Lower leg skin (tissue), 4 donors: ENCODE data around the gene ZNF362. TPM values are rescaled to one million over a fixed set of nuclear protein-coding genes. Genes with fewer than 3 reads are reported as not detected.

Experiments
- DNase-seq, 2 donors: peaks; one replicate each; pipeline ENCODE4 v3.0.0-alpha.2; 2019; ENCODE audit warnings: low spot score in 2 of 2
- H3K4me3 ChIP-seq: fragments of 200-600 bp; sonication (generic); 2 replicates; pipeline ENCODE4 v1.5.1; 2017; ENCODE audit warnings: mild to moderate bottlenecking, low read depth; ENCODE audit not compliant: poor library complexity, severe bottlenecking
- CTCF ChIP-seq, 3 donors: fragments of 450-650 bp; IDR thresholded peaks; one replicate each; pipeline ENCODE4 v1.5.1; 2016; ENCODE audit warnings: antibody characterized with exemption in 3 of 3, mild to moderate bottlenecking in 3 of 3, moderate library complexity in 2 of 3
- POLR2A ChIP-seq, 2 donors: fragments of 450-650 bp; IDR thresholded peaks; one replicate each; pipeline ENCODE4 v1.6.1; 2016 to 2017; ENCODE audit warnings: antibody characterized with exemption in 2 of 2, mild to moderate bottlenecking in 1 of 2, moderate library complexity in 1 of 2
- WGBS, 2 donors: methylation state at CpG; one replicate each; pipeline ENCODE4 v1.1.5; 2018; 5-methylcytosine and 5-hydroxymethylcytosine counted together
- intact Hi-C: fragments of 100-400 bp; cut with DNase I; formaldehyde crosslinking; loops from one replicate; pipeline ENCODE4 v1.15.0; 2023; ENCODE audit warnings: low total_unique reads
- total RNA-seq, 4 donors: library from RNA; depleted of rRNA; stranded (reverse); fragments of >200 nt; gene quantifications; one replicate each; pipeline ENCODE4 v1.1.0, GENCODE V29; 2016

ZNF362 gene
- total RNA-seq, 4 donors from 2014 or later: 7.0 to 24.3 (median 19.9) TPM

GRCh38 chr1:33222381-33222780 is 33.9 kb upstream of the ZNF362 start:
- DNase-seq: no peak
- no peak overlapping the region for H3K4me3 ChIP-seq
- 33 to 38% methylated on average over 1 of the region's 1 CpG for WGBS, 2 donors
- TF ChIP-seq CTCF (IDR thresholded peaks at IDR 0.05) (no peak), POLR2A (IDR thresholded peaks at IDR 0.05) (no peak)
- intact Hi-C loops: no loop called here

- H3K4me3 ChIP-seq: no peak overlapping the region
- WGBS, 2 donors: 78 to 88% methylated on average over 2 of the region's 2 CpGs
- TF ChIP-seq POLR2A (IDR thresholded peaks at IDR 0.05): no peak
- no peak for DNase-seq
- intact Hi-C loops: no loop called here
These were observed 32.1 kb upstream of the ZNF362 start for GRCh38 chr1:33224166-33224707.

- no peak for TF ChIP-seq POLR2A (IDR thresholded peaks at IDR 0.05)
- no peak for TF ChIP-seq CTCF (IDR thresholded peaks at IDR 0.05)
- 44 to 54% methylated on average over 1 of the region's 1 CpG for WGBS, 2 donors
- intact Hi-C loops: no loop called here
- no peak for DNase-seq
- no peak overlapping the region for H3K4me3 ChIP-seq
These were observed 30.7 kb upstream of the ZNF362 start for GRCh38 chr1:33225586-33225985.

- H3K4me3 ChIP-seq: no peak overlapping the region
- peak in 1 of 2 donors; percentile 56 for DNase-seq
- no peak for TF ChIP-seq CTCF (IDR thresholded peaks at IDR 0.05)
- no peak for TF ChIP-seq POLR2A (IDR thresholded peaks at IDR 0.05)
- WGBS, 2 donors: 41 to 49% methylated on average over 5 of the region's 5 CpGs
- intact Hi-C loops: no loop called here
These were observed 27.3 kb upstream of the ZNF362 start for GRCh38 chr1:33228935-33229487.

- no peak overlapping the region for H3K4me3 ChIP-seq
- DNase-seq: no peak
- intact Hi-C loops: no loop called here
- WGBS, 2 donors: 91 to 93% methylated on average over 7 of the region's 7 CpGs
- no peak for TF ChIP-seq POLR2A (IDR thresholded peaks at IDR 0.05)
- TF ChIP-seq CTCF (IDR thresholded peaks at IDR 0.05): no peak
These were observed 25.1 kb upstream of the ZNF362 start for GRCh38 chr1:33231166-33231565.

- no peak overlapping the region for H3K4me3 ChIP-seq
- intact Hi-C loops: no loop called here
- no peak for TF ChIP-seq CTCF (IDR thresholded peaks at IDR 0.05)
- no peak for TF ChIP-seq POLR2A (IDR thresholded peaks at IDR 0.05)
- DNase-seq: no peak
- 75 to 96% methylated on average over 3 of the region's 3 CpGs for WGBS, 2 donors
These were observed 23.6 kb upstream of the ZNF362 start for GRCh38 chr1:33232716-33233115.
